ENCODE data around the gene DAGLA.

DNA sequence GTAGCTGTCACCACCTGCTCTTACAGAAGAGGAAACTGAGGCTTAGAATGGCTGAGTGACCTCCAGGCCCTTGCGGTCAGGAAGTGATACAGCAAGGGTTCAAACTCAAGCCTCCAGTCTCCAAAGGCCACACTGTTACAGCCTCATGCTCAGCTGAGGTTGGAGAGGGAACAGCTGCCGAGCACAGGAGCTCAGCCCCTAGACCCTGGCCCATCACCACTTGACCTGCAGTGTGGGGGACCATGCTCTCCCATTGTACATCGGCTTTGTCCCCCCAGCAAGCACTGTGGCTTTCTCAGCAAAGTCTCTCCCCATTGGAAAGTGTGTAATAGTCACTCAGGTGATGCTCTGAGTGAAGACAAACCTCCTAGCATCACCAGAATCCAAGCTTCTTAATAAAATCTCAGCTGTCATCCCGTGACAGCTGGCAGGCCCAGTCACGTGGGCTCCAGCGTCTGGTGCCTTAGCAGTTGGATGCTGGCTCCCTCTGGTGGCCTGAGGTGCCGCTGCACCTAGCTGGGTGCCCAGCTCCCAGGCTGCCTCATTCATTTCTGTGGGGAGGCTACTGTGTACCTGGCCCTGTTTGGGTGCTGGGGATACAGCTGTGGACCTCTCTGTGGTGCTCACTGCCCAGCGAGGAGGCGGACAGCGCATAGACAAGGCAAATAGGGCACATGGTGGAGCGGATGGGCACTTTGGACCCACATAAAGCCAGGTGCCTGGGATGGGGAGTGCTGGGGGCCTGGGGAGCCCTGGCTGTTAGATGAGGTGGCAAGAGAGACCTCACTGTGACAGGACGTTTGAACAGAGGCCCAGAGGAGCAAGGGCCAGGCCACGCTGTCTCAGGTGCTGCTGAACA lies 53.2 kb downstream of the DAGLA start:
- peak; percentile 97 for TF ChIP-seq CTCF (IDR thresholded peaks at IDR 0.05; ENCODE audit: low read length)
- TF ChIP-seq EZH2 (IDR thresholded peaks at IDR 0.05; ENCODE audit: borderline replicate concordance, low read length), result no peak

Measured in OCI-LY1 (cell line).